Kidney glomerular epithelial cell (primary cell): Measurements from ENCODE around the gene R3HDM4.

Experiments used
- DNase-seq: peaks from one replicate; lab custom pipeline; 2025; lab: John Stamatoyannopoulos, UW

The R3HDM4 gene

GRCh38 chr19:929891-930258, 16.9 kb upstream of the R3HDM4 start:
- DNase-seq, result no peak

GRCh38 chr19:929203-929890, 16.3 kb upstream of the R3HDM4 start:
- no peak for DNase-seq

GRCh38 chr19:928471-929202, 15.6 kb upstream of the R3HDM4 start:
- no peak for DNase-seq

GRCh38 chr19:927780-928401, 14.9 kb upstream of the R3HDM4 start:
- DNase-seq, result no peak

- DNase-seq, result no peak
Observed at GRCh38 chr19:927351-927779, 14.3 kb upstream of the R3HDM4 start.

GRCh38 chr19:926589-927350, 13.8 kb upstream of the R3HDM4 start:
- no peak for DNase-seq

- DNase-seq, result no peak
Observed at GRCh38 chr19:926323-926588, 13.2 kb upstream of the R3HDM4 start.

GRCh38 chr19:925526-926322, 12.7 kb upstream of the R3HDM4 start, which contains the start of gene ARID3A:
Gene ARID3A, plus strand, starts transcription at chr19:926035. Its CDS starts 3,494 bp downstream, at chr19:929529.
- DNase-seq, result peak; percentile 72

- peak; percentile 72 for DNase-seq
Observed at GRCh38 chr19:925087-925525, 12.1 kb upstream of the R3HDM4 start.

GRCh38 chr19:924553-925086, 11.6 kb upstream of the R3HDM4 start:
- DNase-seq, result no peak

- DNase-seq, result no peak
Observed at GRCh38 chr19:920051-920864, 7.2 kb upstream of the R3HDM4 start.

GRCh38 chr19:919199-920050, 6.4 kb upstream of the R3HDM4 start:
- no peak for DNase-seq

GRCh38 chr19:918481-919198, 5.6 kb upstream of the R3HDM4 start:
- no peak for DNase-seq

- no peak for DNase-seq
Observed at GRCh38 chr19:918152-918437, 5.1 kb upstream of the R3HDM4 start.

GRCh38 chr19:917323-918151, 4.5 kb upstream of the R3HDM4 start, which contains the start of gene KISS1R:
Gene KISS1R, plus strand, starts transcription at chr19:917333. Its CDS starts 170 bp downstream, at chr19:917503.
- DNase-seq, result no peak

GRCh38 chr19:916645-917322, 3.8 kb upstream of the R3HDM4 start:
- DNase-seq, result no peak
